GM23248 (cell line): ENCODE measurements around the gene BRAT1. TPM values are rescaled to one million over a fixed set of nuclear protein-coding genes. Genes with fewer than 3 reads are reported as not detected.

Experiments
- DNase-seq: peaks from one replicate; pipeline ENCODE4 v3.0.0-alpha.2; 2015
- H2AFZ ChIP-seq: fragments of 200-600 bp; sonication (generic); 2 replicates; pipeline ENCODE4 v1.6.1; 2016; ENCODE audit warnings: antibody characterized with exemption
- H3F3A ChIP-seq: fragments of 200-600 bp; sonication (generic); 2 replicates; pipeline ENCODE4 v1.6.1; 2016; ENCODE audit warnings: mild to moderate bottlenecking, antibody characterized with exemption, mixed run types; ENCODE audit not compliant: insufficient read depth
- H3K27ac ChIP-seq: fragments of 200-600 bp; sonication (generic); 2 replicates; pipeline ENCODE4 v1.5.1; 2016; ENCODE audit warnings: mild to moderate bottlenecking
- H3K27me3 ChIP-seq: fragments of 200-600 bp; sonication (generic); replicated peaks from 2 replicates; pipeline ENCODE4 v1.6.1; 2016; ENCODE audit warnings: mild to moderate bottlenecking; ENCODE audit not compliant: insufficient read depth
- H3K36me3 ChIP-seq: fragments of 200-600 bp; sonication (generic); 2 replicates; pipeline ENCODE4 v1.6.1; 2016; ENCODE audit warnings: low read depth, mild to moderate bottlenecking
- H3K4me1 ChIP-seq: fragments of 200-600 bp; sonication (generic); 2 replicates; pipeline ENCODE4 v1.6.1; 2016; ENCODE audit warnings: mild to moderate bottlenecking; ENCODE audit not compliant: insufficient read depth
- H3K4me2 ChIP-seq: fragments of 200-600 bp; sonication (generic); one replicate; pipeline ENCODE4 v1.6.1; 2016; ENCODE audit warnings: mild to moderate bottlenecking; ENCODE audit not compliant: unreplicated experiment
- H3K4me3 ChIP-seq: fragments of 200-600 bp; sonication (generic); 2 replicates; pipeline ENCODE4 v1.5.1; 2016; ENCODE audit warnings: mild to moderate bottlenecking
- H3K79me2 ChIP-seq: fragments of 200-600 bp; sonication (generic); 2 replicates; pipeline ENCODE4 v1.6.1; 2016; ENCODE audit warnings: mild to moderate bottlenecking; ENCODE audit not compliant: insufficient read depth
- H3K9ac ChIP-seq: fragments of 200-600 bp; sonication (generic); 2 replicates; pipeline ENCODE4 v1.6.1; 2016; ENCODE audit warnings: mild to moderate bottlenecking
- H3K9me2 ChIP-seq: fragments of 200-600 bp; sonication (generic); 2 replicates; pipeline ENCODE4 v1.6.1; 2016; ENCODE audit warnings: mixed run types, mild to moderate bottlenecking, moderate library complexity; ENCODE audit not compliant: insufficient read depth
- H3K9me3 ChIP-seq: fragments of 200-600 bp; sonication (generic); one replicate; pipeline ENCODE4 v1.6.1; 2017; ENCODE audit warnings: low read depth
- H4K20me1 ChIP-seq: fragments of 200-600 bp; sonication (generic); 2 replicates; pipeline ENCODE4 v1.6.0; 2016; ENCODE audit not compliant: insufficient read depth
- EZH2 ChIP-seq: fragments of 200-600 bp; sonication (generic); IDR thresholded peaks from 2 replicates; pipeline ENCODE4 v1.6.1; 2018; ENCODE audit warnings: antibody characterized with exemption, mild to moderate bottlenecking; ENCODE audit not compliant: insufficient read depth, poor library complexity, severe bottlenecking
- EZH2phosphoT487 ChIP-seq: fragments of 200-600 bp; sonication (generic); IDR thresholded peaks from 2 replicates; pipeline ENCODE4 v1.6.1; 2018; ENCODE audit warnings: antibody characterized with exemption, moderate library complexity, mild to moderate bottlenecking, low read depth; ENCODE audit not compliant: insufficient read depth
- WGBS, 2 experiments: methylation state at CpG; one replicate each; pipeline ENCODE4 v1.1.6; 2015 to 2017; ENCODE audit warnings: low lambda C conversion rate in 2 of 2, low coverage in 1 of 2; ENCODE audit errors: missing lambda C conversion rate in 2 of 2; 5-methylcytosine and 5-hydroxymethylcytosine counted together
- in situ Hi-C: fragments of 300-500 bp; cut with MboI; formaldehyde crosslinking; loops from 2 replicates; pipeline ENCODE4 v1.15.0; 2020
- polyA plus RNA-seq: library from polyadenylated mRNA; unstranded; fragments of >200 nt; fragmentation: Nextera tagmentation; extraction: Ambion mirVana; gene quantifications from 2 replicates; pipeline ENCODE4 v1.2.1, GENCODE V29; 2016
- total RNA-seq: library from RNA; depleted of rRNA; stranded (reverse); fragments of >200 nt; shearing (Covaris generic); gene quantifications from 2 replicates; pipeline ENCODE4 v1.2.3, GENCODE V29; 2014

The BRAT1 gene
- total and polyA plus RNA-seq, 2 experiments from 2014 or later: 28.6 to 39.7 TPM

DNA sequence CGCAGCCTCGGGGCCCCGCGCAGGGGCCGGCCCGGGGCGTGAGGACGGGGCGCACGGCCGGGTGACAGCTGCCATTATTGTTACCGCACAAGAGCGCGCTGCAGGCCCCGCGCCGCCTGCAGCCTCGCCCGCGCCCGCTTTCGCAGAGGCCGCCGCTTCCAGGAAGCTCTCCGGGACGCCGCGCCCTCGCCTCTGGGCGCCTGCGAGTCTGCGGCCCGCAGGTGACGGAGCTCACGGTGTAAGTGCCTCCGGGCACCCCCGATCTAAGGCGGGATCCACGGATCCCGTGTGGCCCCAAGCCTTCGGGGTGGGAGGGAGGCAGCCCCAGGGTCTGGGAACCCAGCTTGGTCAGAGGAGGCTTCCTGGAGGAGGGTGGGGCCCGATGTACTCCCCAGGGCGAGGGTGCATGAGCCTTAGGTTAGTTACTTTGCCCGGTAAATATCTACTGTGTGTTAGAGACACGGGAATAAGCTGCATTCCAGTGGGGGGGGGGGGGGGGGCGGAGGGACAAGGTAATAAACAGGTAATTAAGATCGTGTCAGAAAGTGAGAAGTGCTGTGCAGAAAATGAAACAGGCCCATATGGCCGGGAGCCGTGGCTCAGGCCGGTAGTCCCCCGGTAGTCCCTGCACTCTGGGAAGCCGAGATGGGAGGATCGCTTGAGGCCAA is 4.1 kb upstream of the BRAT1 start:
- H3K9me2 ChIP-seq: no peaks in the 10 kb centered on the region
- H3F3A ChIP-seq: no peaks in the 10 kb centered on the region
- H3K27me3 ChIP-seq: no peaks in the 10 kb centered on the region
- no peaks in the 10 kb centered on the region for H4K20me1 ChIP-seq
- TF ChIP-seq EZH2phosphoT487 (no peak), EZH2 (no peak)
- no peaks in the 10 kb centered on the region for H3K9me3 ChIP-seq
- H3K4me1 ChIP-seq: peaks cover 6% of the 10 kb centered on the region; the same call in 1 of the 2 replicates
- H3K9ac ChIP-seq: peak overlapping the region; percentile 81
- peaks cover 55% of the 10 kb centered on the region for H3K79me2 ChIP-seq
- DNase-seq: peak; percentile 61
- in situ Hi-C loops: no loop called here
- no peaks in the 10 kb centered on the region for H3K36me3 ChIP-seq
- H3K4me2 ChIP-seq: peak overlapping the region; percentile 79
- 4 to 6% methylated on average over 30 to 38 of the region's 53 CpGs for WGBS, 2 experiments
- peak overlapping the region; percentile 84 for H3K4me3 ChIP-seq
- peak overlapping the region; percentile 93 for H2AFZ ChIP-seq
- H3K27ac ChIP-seq: peak overlapping the region; percentile 32

GRCh38 chr7:2558629-2559282 is 3.4 kb upstream of the BRAT1 start, which contains the start of gene IQCE:
Gene IQCE, plus strand, starts transcription at chr7:2558979. Its CDS starts 203 bp downstream, at chr7:2559182.
- H3K27me3 ChIP-seq: no peaks in the 10 kb centered on the region
- peak; percentile 94 for DNase-seq
- H3K9ac ChIP-seq: peak within 1 kb of the TSS; percentile 81
- peak within 1 kb of the TSS; percentile 32 for H3K27ac ChIP-seq
- peak within 1 kb of the TSS; percentile 93 for H2AFZ ChIP-seq
- peak within 1 kb of the TSS; percentile 79 for H3K4me2 ChIP-seq
- WGBS, 2 experiments: 1 to 2% methylated on average over 50 to 53 of the region's 66 CpGs
- H3K4me3 ChIP-seq: peak within 1 kb of the TSS; percentile 84
- H3K79me2 ChIP-seq: peaks cover 55% of the 10 kb centered on the region
- H4K20me1 ChIP-seq: no peaks in the 10 kb centered on the region
- in situ Hi-C loops: no loop called here
- peaks cover 13% of the 10 kb centered on the region; the same call in 1 of the 2 replicates for H3K4me1 ChIP-seq
- H3K36me3 ChIP-seq: no peaks in the 10 kb centered on the region
- TF ChIP-seq EZH2: no peak
- TF ChIP-seq EZH2phosphoT487: no peak
- H3F3A ChIP-seq: no peaks in the 10 kb centered on the region
- no peaks in the 10 kb centered on the region for H3K9me2 ChIP-seq
- H3K9me3 ChIP-seq: no peaks in the 10 kb centered on the region

GRCh38 chr7:2554661-2555111 is 638 bp downstream of the BRAT1 start:
- H3K9me3 ChIP-seq: no peaks in the 10 kb centered on the region
- 1 to 6% methylated on average over 10 to 12 of the region's 12 CpGs for WGBS, 2 experiments
- H3K27me3 ChIP-seq: no peaks in the 10 kb centered on the region
- no peak for TF ChIP-seq EZH2
- no peak for TF ChIP-seq EZH2phosphoT487
- H3K4me3 ChIP-seq: peak overlapping the region; percentile 84
- H3F3A ChIP-seq: no peaks in the 10 kb centered on the region
- peak overlapping the region; percentile 93 for H2AFZ ChIP-seq
- peak overlapping the region; percentile 91 for H3K9ac ChIP-seq
- no peak overlapping the region for H3K27ac ChIP-seq
- in situ Hi-C loops: no loop called here
- H4K20me1 ChIP-seq: no peaks in the 10 kb centered on the region
- peak overlapping the region; percentile 81 for H3K4me2 ChIP-seq
- H3K36me3 ChIP-seq: peaks cover 5% of the 10 kb centered on the region; the same call in 1 of the 2 replicates
- H3K79me2 ChIP-seq: peaks cover 39% of the 10 kb centered on the region
- peaks cover 15% of the 10 kb centered on the region; the same call in 1 of the 2 replicates for H3K4me1 ChIP-seq
- DNase-seq: no peak
- H3K9me2 ChIP-seq: no peaks in the 10 kb centered on the region

GRCh38 chr7:2553831-2554581 is 1.3 kb downstream of the BRAT1 start:
- Histone ChIP-seq H3K27ac (no peak overlapping the region), H3K79me2 (peaks cover 34% of the 10 kb centered on the region), H3K4me1 (peaks cover 15% of the 10 kb centered on the region; the same call in 1 of the 2 replicates), H3K36me3 (peaks cover 5% of the 10 kb centered on the region; the same call in 1 of the 2 replicates), H3K4me2 (peak overlapping the region; percentile 81), H3K4me3 (peak overlapping the region; percentile 84), H3K27me3 (no peaks in the 10 kb centered on the region), H3K9me2 (no peaks in the 10 kb centered on the region), H4K20me1 (no peaks in the 10 kb centered on the region), H3F3A (no peaks in the 10 kb centered on the region), H3K9ac (peak overlapping the region; percentile 91), H2AFZ (no peak overlapping the region), H3K9me3 (no peaks in the 10 kb centered on the region)
- no peak for TF ChIP-seq EZH2
- TF ChIP-seq EZH2phosphoT487: no peak
- DNase-seq: no peak
- 71 to 77% methylated on average over 16 of the region's 16 CpGs for WGBS, 2 experiments
- in situ Hi-C loops: no loop called here
